Neural cell (in vitro differentiated cells): ENCODE measurements around the gene COL3A1. TPM values are rescaled to one million over a fixed set of nuclear protein-coding genes. Genes with fewer than 3 reads are reported as not detected.

Experiments used
- H2AFZ ChIP-seq: fragments of 200-600, 300-800 bp; sonication (generic), shearing (Covaris generic); 2 replicates; pipeline ENCODE4 v1.6.0; 2014; ENCODE audit warnings: low read depth, mild to moderate bottlenecking, antibody characterized with exemption, low read length, moderate library complexity
- H3F3A ChIP-seq: fragments of 200-600 bp; shearing (Covaris generic); 2 replicates; pipeline ENCODE4 v1.6.1; 2016; ENCODE audit warnings: mild to moderate bottlenecking, moderate library complexity, mixed read lengths, antibody characterized with exemption, low read length; ENCODE audit not compliant: insufficient read depth, poor library complexity, severe bottlenecking
- H3K27ac ChIP-seq: fragments of 200-600, 300-800 bp; sonication (generic), shearing (Covaris generic); 2 replicates; pipeline ENCODE4 v1.5.1; 2014; ENCODE audit warnings: mild to moderate bottlenecking, low read length, moderate library complexity
- H3K27me3 ChIP-seq: fragments of 300-800, 200-600 bp; sonication (generic), shearing (Covaris generic); 2 replicates; pipeline ENCODE4 v1.6.0; 2014; ENCODE audit warnings: mild to moderate bottlenecking, low read depth, low read length, moderate library complexity; ENCODE audit not compliant: insufficient read depth
- H3K36me3 ChIP-seq: fragments of 300-800, 200-600 bp; sonication (generic), shearing (Covaris generic); 2 replicates; pipeline ENCODE4 v1.5.1; 2014; ENCODE audit warnings: mild to moderate bottlenecking, antibody characterized with exemption, low read length, moderate library complexity; ENCODE audit not compliant: insufficient read depth
- H3K4me2 ChIP-seq: fragments of 300-800, 200-600 bp; sonication (generic), shearing (Covaris generic); 2 replicates; pipeline ENCODE4 v1.6.0; 2014; ENCODE audit warnings: mild to moderate bottlenecking, low read length
- H3K4me3 ChIP-seq: fragments of 300-800, 200-600 bp; sonication (generic), shearing (Covaris generic); 2 replicates; pipeline ENCODE4 v1.5.1; 2014; ENCODE audit warnings: mild to moderate bottlenecking, low read length, moderate library complexity
- H3K79me2 ChIP-seq: fragments of 200-600 bp; shearing (Covaris generic); replicated peaks from 2 replicates; pipeline ENCODE4 v1.6.0; 2014; ENCODE audit warnings: mild to moderate bottlenecking, low read length, moderate library complexity; ENCODE audit not compliant: insufficient read depth
- H3K9ac ChIP-seq: fragments of 300-800, 200-600 bp; sonication (generic), shearing (Covaris generic); 2 replicates; pipeline ENCODE4 v1.6.1; 2016; ENCODE audit warnings: mild to moderate bottlenecking, low read length, mixed read lengths
- H3K9me2 ChIP-seq: fragments of 200-600 bp; shearing (Covaris generic); 2 replicates; pipeline ENCODE4 v1.6.1; 2016; ENCODE audit warnings: mild to moderate bottlenecking, low read length, mixed read lengths; ENCODE audit not compliant: insufficient read depth
- H3K9me3 ChIP-seq: fragments of 200-600, 300-800 bp; sonication (generic), shearing (Covaris generic); 2 replicates; pipeline ENCODE4 v1.6.1; 2016; ENCODE audit warnings: mild to moderate bottlenecking, mixed run types, low read length, moderate library complexity, mixed read lengths
- H4K20me1 ChIP-seq: fragments of 200-600 bp; shearing (Covaris generic); 2 replicates; pipeline ENCODE4 v1.6.1; 2016; ENCODE audit warnings: mild to moderate bottlenecking, mixed run types; ENCODE audit not compliant: insufficient read depth
- CTCF ChIP-seq: fragments of 450-650 bp; IDR thresholded peaks from 2 replicates; pipeline ENCODE4 v1.5.1; 2014; ENCODE audit warnings: antibody characterized with exemption, mild to moderate bottlenecking, moderate library complexity; ENCODE audit not compliant: poor library complexity, severe bottlenecking
- EP300 ChIP-seq: fragments of 450-650 bp; conservative IDR thresholded peaks from 2 replicates; pipeline ENCODE4 v1.6.1; 2014; ENCODE audit warnings: antibody characterized with exemption, mild to moderate bottlenecking, moderate library complexity; ENCODE audit not compliant: poor library complexity, severe bottlenecking
- EZH2 ChIP-seq: fragments of 200-600, 300-800 bp; shearing (Covaris generic), sonication (generic); IDR thresholded peaks from 2 replicates; pipeline ENCODE4 v1.6.1; 2014; ENCODE audit warnings: antibody characterized with exemption, low read length, borderline replicate concordance, mild to moderate bottlenecking; ENCODE audit not compliant: insufficient read depth, poor library complexity, severe bottlenecking
- MXI1 ChIP-seq: fragments of 450-650 bp; conservative IDR thresholded peaks from 2 replicates; pipeline ENCODE4 v1.6.1; 2014; ENCODE audit warnings: antibody characterized with exemption, mild to moderate bottlenecking; ENCODE audit not compliant: poor library complexity, severe bottlenecking
- POLR2AphosphoS5 ChIP-seq: IDR thresholded peaks from 2 replicates; pipeline ENCODE4 v1.6.1; 2012
- RAD21 ChIP-seq: fragments of 450-650 bp; conservative IDR thresholded peaks from 2 replicates; pipeline ENCODE4 v1.6.1; 2014; ENCODE audit warnings: antibody characterized with exemption, mild to moderate bottlenecking, moderate library complexity
- REST ChIP-seq: IDR thresholded peaks from 2 replicates; pipeline ENCODE4 v1.6.1; 2012; ENCODE audit warnings: borderline replicate concordance
- SMC3 ChIP-seq: fragments of 450-650 bp; conservative IDR thresholded peaks from 2 replicates; pipeline ENCODE4 v1.6.1; 2014; ENCODE audit warnings: antibody characterized with exemption, mild to moderate bottlenecking, moderate library complexity; ENCODE audit not compliant: poor library complexity
- TAF1 ChIP-seq: IDR thresholded peaks from 2 replicates; pipeline ENCODE4 v1.6.1; 2012; ENCODE audit warnings: low read depth
- polyA plus RNA-seq: library from polyadenylated mRNA; depleted of rRNA; stranded (reverse); fragments of >200 nt; gene quantifications from 2 replicates; pipeline ENCODE4 v1.2.3, GENCODE V29; 2014

COL3A1 gene
- polyA plus RNA-seq, 1 donor from 2014 or later, result 1.3 TPM

DNA sequence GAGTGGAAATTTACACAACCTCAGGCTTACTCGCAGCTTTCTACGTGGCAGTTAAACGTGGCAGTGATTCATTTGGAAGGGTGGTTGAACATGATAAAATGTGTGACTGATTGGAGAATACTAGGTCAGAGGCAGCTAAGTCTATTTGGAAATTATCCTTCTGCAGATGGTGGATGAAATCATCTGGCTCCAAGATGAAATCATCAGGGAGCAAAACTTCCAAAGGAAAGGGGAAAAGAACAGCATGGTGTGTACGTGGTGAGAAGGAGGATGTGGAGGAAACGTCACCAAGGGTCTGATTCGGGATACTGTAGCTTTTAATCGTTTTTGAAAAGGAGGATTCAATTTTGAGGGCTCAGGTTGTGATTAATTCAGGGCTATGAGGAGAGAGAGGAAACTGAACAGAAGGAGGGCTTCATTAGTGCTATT lies 47.9 kb downstream of the COL3A1 start:
- Histone ChIP-seq H3K4me2 (no peak overlapping the region), H3K9ac (no peak overlapping the region), H3K4me3 (no peak overlapping the region), H3K27ac (no peak overlapping the region), H3K9me2 (no peaks in the 10 kb centered on the region), H2AFZ (no peak overlapping the region), H3F3A (no peaks in the 10 kb centered on the region), H3K79me2 (no peaks in the 10 kb centered on the region), H3K9me3 (no peaks in the 10 kb centered on the region), H3K36me3 (no peaks in the 10 kb centered on the region), H4K20me1 (no peaks in the 10 kb centered on the region), H3K27me3 (no peaks in the 10 kb centered on the region)
- no peak for TF ChIP-seq RAD21
- no peak for TF ChIP-seq CTCF
- no peak for TF ChIP-seq SMC3
- TF ChIP-seq TAF1, result no peak
- no peak for TF ChIP-seq EP300
- TF ChIP-seq REST, result no peak
- no peak for TF ChIP-seq POLR2AphosphoS5
- TF ChIP-seq MXI1, result no peak
- TF ChIP-seq EZH2, result no peak

DNA sequence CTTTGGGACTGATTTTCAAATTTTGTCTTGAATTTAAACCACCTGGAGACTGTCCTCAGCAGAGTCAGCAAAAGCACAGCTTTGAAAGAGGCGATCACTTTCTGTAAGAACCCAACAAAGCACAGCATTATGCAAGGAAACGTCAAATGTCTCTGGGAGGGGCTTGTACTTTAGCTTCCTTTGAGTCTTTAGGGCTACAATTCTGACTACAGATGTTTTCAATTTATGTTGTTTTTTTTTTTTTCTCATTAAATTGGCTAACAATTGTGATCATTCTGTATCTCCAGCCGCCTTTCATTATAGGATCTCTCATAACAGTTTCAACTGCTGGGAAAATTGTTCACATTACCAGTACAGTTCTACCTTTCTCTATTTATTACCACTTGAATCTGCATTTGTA lies 48.3 kb downstream of the COL3A1 start:
- Histone ChIP-seq H3K4me3 (no peak overlapping the region), H3K79me2 (no peaks in the 10 kb centered on the region), H4K20me1 (no peaks in the 10 kb centered on the region), H3K9me3 (no peaks in the 10 kb centered on the region), H3K27me3 (no peaks in the 10 kb centered on the region), H3K9ac (no peak overlapping the region), H3F3A (no peaks in the 10 kb centered on the region), H3K9me2 (no peaks in the 10 kb centered on the region), H3K4me2 (no peak overlapping the region), H2AFZ (no peak overlapping the region), H3K36me3 (no peaks in the 10 kb centered on the region), H3K27ac (no peak overlapping the region)
- no peak for TF ChIP-seq POLR2AphosphoS5
- no peak for TF ChIP-seq EP300
- no peak for TF ChIP-seq SMC3
- no peak for TF ChIP-seq CTCF
- no peak for TF ChIP-seq MXI1
- no peak for TF ChIP-seq REST
- no peak for TF ChIP-seq RAD21
- no peak for TF ChIP-seq EZH2
- no peak for TF ChIP-seq TAF1
